ENCODE results near the gene LAMA5.

DNA sequence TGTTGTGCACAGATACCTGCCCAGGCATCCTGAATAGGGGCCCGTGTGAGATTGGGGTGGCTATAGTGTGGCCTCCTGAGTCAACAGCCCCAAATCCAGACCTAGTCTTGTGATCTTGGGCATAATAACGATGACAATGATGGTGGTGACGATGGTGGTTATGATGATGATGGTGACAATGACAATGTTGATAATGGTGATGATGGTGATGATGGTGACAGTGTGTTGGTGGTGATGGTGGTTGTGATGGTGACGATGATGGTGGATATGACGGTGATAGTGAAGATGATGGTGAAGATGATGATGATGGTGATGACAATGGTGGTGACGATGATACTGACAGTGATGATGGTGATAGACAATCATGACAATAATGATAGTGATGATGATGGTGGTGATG lies 14.7 kb upstream of the LAMA5 start:
- TF ChIP-seq POLR2AphosphoS5 (IDR thresholded peaks at IDR 0.05; ENCODE audit: insufficient read depth in 1 of 2, low read depth in 1 of 2) (no peak), POLR2A (IDR thresholded peaks at IDR 0.05) (no peak)
- TF ChIP-seq, protein P1, sequence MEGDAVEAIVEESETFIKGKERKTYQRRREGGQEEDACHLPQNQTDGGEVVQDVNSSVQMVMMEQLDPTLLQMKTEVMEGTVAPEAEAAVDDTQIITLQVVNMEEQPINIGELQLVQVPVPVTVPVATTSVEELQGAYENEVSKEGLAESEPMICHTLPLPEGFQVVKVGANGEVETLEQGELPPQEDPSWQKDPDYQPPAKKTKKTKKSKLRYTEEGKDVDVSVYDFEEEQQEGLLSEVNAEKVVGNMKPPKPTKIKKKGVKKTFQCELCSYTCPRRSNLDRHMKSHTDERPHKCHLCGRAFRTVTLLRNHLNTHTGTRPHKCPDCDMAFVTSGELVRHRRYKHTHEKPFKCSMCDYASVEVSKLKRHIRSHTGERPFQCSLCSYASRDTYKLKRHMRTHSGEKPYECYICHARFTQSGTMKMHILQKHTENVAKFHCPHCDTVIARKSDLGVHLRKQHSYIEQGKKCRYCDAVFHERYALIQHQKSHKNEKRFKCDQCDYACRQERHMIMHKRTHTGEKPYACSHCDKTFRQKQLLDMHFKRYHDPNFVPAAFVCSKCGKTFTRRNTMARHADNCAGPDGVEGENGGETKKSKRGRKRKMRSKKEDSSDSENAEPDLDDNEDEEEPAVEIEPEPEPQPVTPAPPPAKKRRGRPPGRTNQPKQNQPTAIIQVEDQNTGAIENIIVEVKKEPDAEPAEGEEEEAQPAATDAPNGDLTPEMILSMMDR (IDR thresholded peaks at IDR 0.05), result no peak

Measured in vagina (tissue), 2 donors.